ENCODE measurements around the gene GPR78.
"Not testable (repeated sequence)": the region's sequence is repeated elsewhere in the genome, so short reads cannot be mapped to it uniquely, and the experiment has no call there.

The GPR78 gene

DNA sequence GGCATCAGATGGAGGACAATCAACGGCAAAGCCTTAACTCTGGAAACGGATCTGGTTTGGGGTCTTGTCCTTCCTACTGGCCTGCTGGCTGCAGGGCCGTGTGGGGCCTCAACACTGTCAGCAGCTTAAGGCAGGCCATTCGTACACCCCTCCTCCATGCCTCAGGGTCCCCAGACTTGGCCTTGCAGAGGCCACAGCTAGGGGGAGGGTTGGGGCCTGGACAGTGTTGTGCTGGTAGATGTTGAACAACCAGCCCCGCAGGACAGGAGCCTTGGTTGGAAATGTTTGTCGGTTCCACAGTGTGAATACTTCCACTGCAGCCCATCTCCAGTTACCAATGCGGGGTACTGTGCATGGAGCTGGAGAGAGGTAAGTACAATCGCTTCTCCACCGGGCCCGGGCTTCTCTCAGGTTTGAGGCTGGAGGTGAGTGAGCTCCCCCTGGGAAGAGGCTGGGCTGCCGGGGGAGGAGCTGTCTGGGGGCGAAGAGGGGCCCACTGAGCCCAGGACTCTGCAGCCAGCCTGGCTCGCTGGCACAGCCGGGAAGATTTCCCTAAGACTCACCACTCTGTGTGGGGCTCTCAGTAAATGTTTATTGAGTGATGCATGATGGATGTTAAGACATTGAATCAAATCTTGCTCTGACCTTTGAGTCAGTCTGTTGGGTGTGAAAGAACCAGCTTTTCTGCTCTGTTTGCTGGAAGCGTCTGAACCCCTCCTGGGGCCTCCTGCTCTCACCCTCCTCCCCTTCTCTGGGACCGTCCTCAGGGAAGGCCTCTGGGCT is 19.7 kb upstream of the GPR78 start:
- no peaks in the 10 kb centered on the region for H3K4me1 ChIP-seq (ENCODE audit: control insufficient read depth, insufficient read depth, low read length, poor library complexity, severe bottlenecking)
- no peaks in the 10 kb centered on the region for H3K9me3 ChIP-seq (ENCODE audit: control insufficient read depth, low read length)
- no peaks in the 10 kb centered on the region for H3K27me3 ChIP-seq (replicated peaks; ENCODE audit: control insufficient read depth, insufficient read depth, low read length, poor library complexity, severe bottlenecking)
- H3K4me3 ChIP-seq (ENCODE audit: insufficient read depth, low read depth, low read length, poor library complexity, severe bottlenecking), result no peak overlapping the region
- no peak for DNase-seq
- no peak overlapping the region for H3K27ac ChIP-seq (ENCODE audit: insufficient read depth, low read length, poor library complexity, severe bottlenecking)
- H3K36me3 ChIP-seq (ENCODE audit: control insufficient read depth, insufficient read depth, low read length), result no peaks in the 10 kb centered on the region

DNA sequence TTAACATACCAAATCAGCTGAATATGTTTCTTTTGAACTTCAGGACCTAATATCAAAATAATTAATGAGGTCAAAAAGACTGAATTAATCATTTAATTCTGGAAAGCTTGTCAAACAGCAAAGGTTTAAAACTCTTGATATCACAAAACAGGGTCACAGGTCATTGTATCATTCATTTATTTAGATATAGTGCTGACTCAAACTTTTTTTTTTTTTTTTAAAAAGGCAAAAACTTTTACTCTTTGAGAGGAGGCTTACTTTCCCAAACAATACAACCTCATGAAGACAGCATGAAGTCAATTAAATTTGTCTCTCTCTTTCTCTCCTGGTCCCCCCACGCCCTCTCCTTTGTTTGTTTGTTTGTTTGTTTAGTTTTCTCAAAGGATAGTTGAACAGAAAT is 15.6 kb upstream of the GPR78 start:
- Histone ChIP-seq H3K4me3 (ENCODE audit: insufficient read depth, low read depth, low read length, poor library complexity, severe bottlenecking) (no peak overlapping the region), H3K9me3 (ENCODE audit: control insufficient read depth, low read length) (no peaks in the 10 kb centered on the region), H3K27ac (ENCODE audit: insufficient read depth, low read length, poor library complexity, severe bottlenecking) (no peak overlapping the region), H3K27me3 (replicated peaks; ENCODE audit: control insufficient read depth, insufficient read depth, low read length, poor library complexity, severe bottlenecking) (no peaks in the 10 kb centered on the region), H3K4me1 (ENCODE audit: control insufficient read depth, insufficient read depth, low read length, poor library complexity, severe bottlenecking) (no peaks in the 10 kb centered on the region), H3K36me3 (ENCODE audit: control insufficient read depth, insufficient read depth, low read length) (no peaks in the 10 kb centered on the region)
- DNase-seq, result no peak

DNA sequence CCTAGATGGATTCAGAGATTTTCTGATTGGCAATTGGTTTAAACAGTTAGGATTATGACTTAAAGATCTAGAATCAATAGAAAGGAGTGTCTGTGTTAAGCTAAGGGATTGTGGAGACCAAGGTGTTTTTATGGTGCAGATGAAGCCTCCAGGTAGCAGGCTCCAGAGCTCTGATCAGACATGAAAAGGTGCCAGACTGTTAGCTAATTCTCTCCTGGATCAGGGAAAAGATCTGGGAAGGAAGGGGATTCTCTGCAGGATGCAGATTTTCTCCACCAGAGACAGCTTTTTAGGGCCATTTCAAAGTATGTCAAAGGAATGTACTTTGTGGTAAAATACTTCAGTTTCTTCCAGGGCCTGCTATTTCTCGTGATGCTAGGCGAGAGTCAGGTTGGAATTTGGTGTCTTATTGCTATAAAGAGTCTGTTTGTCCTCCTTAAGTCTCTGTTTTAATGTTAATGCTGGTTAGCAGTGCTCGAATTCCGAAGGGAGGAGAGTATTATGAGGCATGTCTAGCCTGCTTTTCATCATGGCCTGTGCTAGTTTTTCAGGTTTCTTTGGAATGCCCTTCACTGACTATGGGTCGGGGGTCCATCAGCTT is 12.0 kb upstream of the GPR78 start:
- Histone ChIP-seq H3K4me1 (ENCODE audit: control insufficient read depth, insufficient read depth, low read length, poor library complexity, severe bottlenecking) (no peaks in the 10 kb centered on the region), H3K27me3 (replicated peaks; ENCODE audit: control insufficient read depth, insufficient read depth, low read length, poor library complexity, severe bottlenecking) (no peaks in the 10 kb centered on the region), H3K36me3 (ENCODE audit: control insufficient read depth, insufficient read depth, low read length) (no peaks in the 10 kb centered on the region), H3K4me3 (ENCODE audit: insufficient read depth, low read depth, low read length, poor library complexity, severe bottlenecking) (no peak overlapping the region), H3K9me3 (ENCODE audit: control insufficient read depth, low read length) (no peaks in the 10 kb centered on the region), H3K27ac (ENCODE audit: insufficient read depth, low read length, poor library complexity, severe bottlenecking) (no peak overlapping the region)
- no peak for DNase-seq

DNA sequence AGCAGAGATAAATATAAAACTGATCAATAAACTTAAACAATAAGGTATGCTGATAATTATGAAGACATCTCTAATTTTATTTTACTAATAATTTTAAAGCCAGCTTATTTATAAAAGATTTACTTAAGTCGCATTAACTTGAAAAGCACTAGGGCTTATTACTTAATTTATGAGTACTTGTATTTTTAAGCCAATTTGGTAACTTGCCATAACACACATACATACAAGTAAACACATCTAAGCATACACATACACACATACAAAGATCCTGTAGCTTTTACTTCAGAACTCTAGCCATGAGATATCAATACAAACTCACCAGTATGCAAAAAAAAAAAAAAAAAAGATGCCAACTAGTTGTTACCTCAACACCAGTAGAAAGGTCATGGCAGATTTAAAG is 10.0 kb upstream of the GPR78 start:
- H3K36me3 ChIP-seq (ENCODE audit: control insufficient read depth, insufficient read depth, low read length), result no peaks in the 10 kb centered on the region
- H3K4me3 ChIP-seq (ENCODE audit: insufficient read depth, low read depth, low read length, poor library complexity, severe bottlenecking), result no peak overlapping the region
- H3K4me1 ChIP-seq (ENCODE audit: control insufficient read depth, insufficient read depth, low read length, poor library complexity, severe bottlenecking), result no peaks in the 10 kb centered on the region
- no peaks in the 10 kb centered on the region for H3K27me3 ChIP-seq (replicated peaks; ENCODE audit: control insufficient read depth, insufficient read depth, low read length, poor library complexity, severe bottlenecking)
- no peak for DNase-seq
- H3K9me3 ChIP-seq (ENCODE audit: control insufficient read depth, low read length), result no peaks in the 10 kb centered on the region
- H3K27ac ChIP-seq (ENCODE audit: insufficient read depth, low read length, poor library complexity, severe bottlenecking), result no peak overlapping the region

DNA sequence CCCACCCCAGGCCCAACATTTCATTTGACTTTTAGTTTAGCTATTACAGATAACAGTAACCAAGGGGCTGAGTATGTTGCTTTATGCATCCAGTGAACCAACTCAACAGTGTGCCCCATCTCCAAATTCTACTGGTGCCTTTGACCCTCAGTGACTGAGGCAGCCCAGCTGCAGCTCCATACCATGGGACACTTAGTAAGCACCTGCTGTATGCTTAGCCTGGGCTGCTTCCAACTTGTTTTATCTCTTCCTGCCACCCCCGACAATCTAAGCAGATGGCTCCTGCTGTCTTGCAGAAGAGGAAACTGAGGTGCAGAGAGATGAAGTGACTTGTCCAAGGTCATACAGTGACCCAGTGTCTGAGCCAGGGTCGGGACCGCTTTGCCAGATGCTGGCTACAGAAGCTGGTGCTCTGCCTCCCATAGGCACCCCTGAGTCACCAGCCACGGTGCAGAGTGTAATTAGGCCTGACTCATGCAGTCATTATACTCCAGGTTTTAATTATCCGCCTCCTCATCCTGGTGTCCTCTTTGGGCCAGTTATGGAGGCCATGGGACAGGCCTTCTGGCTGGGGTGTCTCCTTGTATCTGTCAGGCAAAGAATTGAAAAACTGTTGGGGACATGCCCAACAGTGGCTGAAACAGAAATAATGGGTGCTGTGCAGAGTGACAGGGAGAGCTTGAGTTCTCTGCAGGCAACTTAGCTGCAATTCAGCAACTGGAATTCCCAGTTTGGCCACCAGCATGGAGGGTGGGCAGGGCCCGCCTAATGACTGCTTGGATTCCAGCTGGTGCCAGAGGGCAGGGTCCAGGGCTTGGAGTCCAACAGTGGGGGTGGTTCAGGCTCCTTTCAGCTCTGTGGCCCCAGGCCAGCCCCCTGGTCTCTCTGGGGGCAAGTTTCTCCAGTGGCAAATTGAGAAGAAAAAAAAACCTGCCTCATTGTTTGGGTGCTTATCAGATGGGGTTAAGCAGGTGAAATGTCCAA is 8.2 kb upstream of the GPR78 start:
- no peak for DNase-seq

DNA sequence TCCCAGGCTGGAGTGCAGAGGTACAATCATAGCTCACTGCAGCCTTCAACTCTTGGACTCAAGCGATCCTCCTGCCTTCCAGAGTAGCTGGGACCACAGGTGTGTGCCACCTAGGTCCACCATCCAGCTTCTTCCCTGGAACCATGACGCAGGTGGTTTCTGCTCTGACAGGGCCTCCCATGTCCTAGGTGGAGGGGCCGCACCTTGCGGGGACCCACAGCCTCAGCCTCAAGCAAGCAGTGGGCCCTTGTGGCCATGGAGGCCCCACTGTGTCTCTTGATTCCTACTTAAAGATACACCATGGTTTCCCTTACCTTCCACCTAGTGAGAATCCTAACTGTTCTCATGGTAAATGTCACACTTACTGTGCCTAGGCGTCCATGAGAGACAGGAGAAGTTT is 6.9 kb upstream of the GPR78 start:
- Histone ChIP-seq H3K36me3 (ENCODE audit: control insufficient read depth, insufficient read depth, low read length) (no peaks in the 10 kb centered on the region), H3K9me3 (ENCODE audit: control insufficient read depth, low read length) (no peaks in the 10 kb centered on the region)
- no peak for DNase-seq

More for the DNA sequence above, 8.2 kb upstream of the GPR78 start:
- no peaks in the 10 kb centered on the region for H3K36me3 ChIP-seq (ENCODE audit: control insufficient read depth, insufficient read depth, low read length)
- no peak overlapping the region for H3K27ac ChIP-seq (ENCODE audit: insufficient read depth, low read length, poor library complexity, severe bottlenecking)
- H3K27me3 ChIP-seq (replicated peaks; ENCODE audit: control insufficient read depth, insufficient read depth, low read length, poor library complexity, severe bottlenecking), result no peaks in the 10 kb centered on the region
- H3K9me3 ChIP-seq (ENCODE audit: control insufficient read depth, low read length), result no peaks in the 10 kb centered on the region
- H3K4me3 ChIP-seq (ENCODE audit: insufficient read depth, low read depth, low read length, poor library complexity, severe bottlenecking), result no peak overlapping the region
- no peaks in the 10 kb centered on the region for H3K4me1 ChIP-seq (ENCODE audit: control insufficient read depth, insufficient read depth, low read length, poor library complexity, severe bottlenecking)

DNA sequence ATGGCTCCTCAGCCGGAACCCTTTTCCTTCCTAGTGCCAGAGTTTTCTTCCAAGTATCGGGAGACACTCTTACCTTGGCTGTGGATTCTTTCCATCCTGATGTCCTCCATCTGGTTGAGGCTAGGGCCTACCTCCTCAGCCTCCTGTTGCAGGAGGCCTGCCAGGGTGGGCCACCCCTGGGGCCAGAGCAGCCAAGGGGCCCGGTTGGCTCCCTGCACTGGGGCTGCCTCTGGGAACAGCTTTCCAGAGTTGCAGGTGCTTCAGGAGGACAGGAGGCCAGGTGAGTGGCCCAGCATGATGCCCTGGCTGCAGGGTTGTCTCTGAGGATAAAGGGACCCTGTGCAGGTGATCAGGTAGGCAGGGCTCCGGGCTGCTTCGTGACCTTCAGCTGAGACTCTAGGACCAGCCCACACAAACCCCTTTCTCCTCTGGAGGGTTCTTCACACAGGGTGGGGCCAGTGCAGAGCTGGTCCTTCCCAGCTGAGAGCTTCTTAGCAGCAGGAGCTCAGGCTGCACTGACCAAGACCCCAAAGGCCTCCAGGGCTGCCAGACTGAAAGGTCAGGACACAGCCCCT is 5.3 kb upstream of the GPR78 start:
- H3K9me3 ChIP-seq (ENCODE audit: control insufficient read depth, low read length), result no peaks in the 10 kb centered on the region
- H3K27ac ChIP-seq (ENCODE audit: insufficient read depth, low read length, poor library complexity, severe bottlenecking), result no peak overlapping the region
- H3K4me3 ChIP-seq (ENCODE audit: insufficient read depth, low read depth, low read length, poor library complexity, severe bottlenecking), result no peak overlapping the region
- peaks cover 4% of the 10 kb centered on the region for H3K27me3 ChIP-seq (replicated peaks; ENCODE audit: control insufficient read depth, insufficient read depth, low read length, poor library complexity, severe bottlenecking)
- no peaks in the 10 kb centered on the region for H3K4me1 ChIP-seq (ENCODE audit: control insufficient read depth, insufficient read depth, low read length, poor library complexity, severe bottlenecking)
- H3K36me3 ChIP-seq (ENCODE audit: control insufficient read depth, insufficient read depth, low read length), result no peaks in the 10 kb centered on the region
- DNase-seq, result no peak

More for the DNA sequence above, 6.9 kb upstream of the GPR78 start:
- Histone ChIP-seq H3K27ac (ENCODE audit: insufficient read depth, low read length, poor library complexity, severe bottlenecking) (no peak overlapping the region), H3K27me3 (replicated peaks; ENCODE audit: control insufficient read depth, insufficient read depth, low read length, poor library complexity, severe bottlenecking) (no peaks in the 10 kb centered on the region), H3K4me1 (ENCODE audit: control insufficient read depth, insufficient read depth, low read length, poor library complexity, severe bottlenecking) (no peaks in the 10 kb centered on the region), H3K4me3 (ENCODE audit: insufficient read depth, low read depth, low read length, poor library complexity, severe bottlenecking) (no peak overlapping the region)

DNA sequence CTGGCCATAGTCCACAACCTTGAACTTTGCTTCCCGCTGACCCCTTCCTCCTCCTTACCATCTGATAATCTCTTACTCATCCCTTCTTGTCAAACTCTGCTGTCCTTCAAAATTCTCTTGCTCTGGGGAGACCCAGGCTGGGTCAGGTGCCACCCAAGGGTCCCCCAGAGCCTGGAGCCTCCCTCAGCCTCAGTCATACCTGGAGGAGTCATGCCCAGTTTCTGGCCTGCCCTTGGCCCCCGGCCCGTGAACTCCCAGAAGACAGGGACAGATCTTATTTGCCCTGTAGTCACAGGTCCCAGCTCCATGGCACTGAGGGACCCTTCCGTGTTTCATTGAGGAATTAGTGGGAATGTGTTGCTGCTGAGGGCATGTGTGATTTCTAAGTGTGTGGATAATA is 4.7 kb upstream of the GPR78 start:
- no peak for DNase-seq
- Histone ChIP-seq H3K9me3 (ENCODE audit: control insufficient read depth, low read length) (no peaks in the 10 kb centered on the region), H3K36me3 (ENCODE audit: control insufficient read depth, insufficient read depth, low read length) (no peaks in the 10 kb centered on the region), H3K27ac (ENCODE audit: insufficient read depth, low read length, poor library complexity, severe bottlenecking) (no peak overlapping the region), H3K4me3 (ENCODE audit: insufficient read depth, low read depth, low read length, poor library complexity, severe bottlenecking) (no peak overlapping the region), H3K4me1 (ENCODE audit: control insufficient read depth, insufficient read depth, low read length, poor library complexity, severe bottlenecking) (no peaks in the 10 kb centered on the region), H3K27me3 (replicated peaks; ENCODE audit: control insufficient read depth, insufficient read depth, low read length, poor library complexity, severe bottlenecking) (peaks cover 4% of the 10 kb centered on the region)

DNA sequence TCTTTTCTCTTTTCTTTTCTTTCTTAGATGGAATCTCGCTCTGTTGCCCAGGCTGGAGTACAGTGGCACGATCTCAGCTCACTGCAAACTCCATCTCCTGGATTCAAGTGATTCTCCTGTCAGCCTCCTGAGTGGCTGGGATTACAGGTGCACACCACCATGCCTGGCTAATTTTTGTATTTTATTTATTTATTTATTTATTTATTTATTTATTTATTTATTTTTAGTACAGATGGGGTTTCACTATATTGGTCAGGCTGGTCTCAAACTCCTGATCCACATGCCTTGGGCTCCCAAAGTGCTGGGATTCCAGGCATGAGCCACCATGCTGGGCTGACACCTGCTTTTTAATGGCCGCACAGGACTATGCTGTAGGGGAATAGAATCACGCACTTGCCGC is 3.6 kb upstream of the GPR78 start:
- not testable (repeated sequence) for DNase-seq; H3K4me3 ChIP-seq (ENCODE audit: insufficient read depth, low read depth, low read length, poor library complexity, severe bottlenecking)

More for the DNA sequence above, 3.6 kb upstream of the GPR78 start:
- not testable (repeated sequence) for H3K9me3 ChIP-seq (ENCODE audit: control insufficient read depth, low read length); H3K36me3 ChIP-seq (ENCODE audit: control insufficient read depth, insufficient read depth, low read length); H3K27me3 ChIP-seq (replicated peaks; ENCODE audit: control insufficient read depth, insufficient read depth, low read length, poor library complexity, severe bottlenecking); H3K4me1 ChIP-seq (ENCODE audit: control insufficient read depth, insufficient read depth, low read length, poor library complexity, severe bottlenecking); H3K27ac ChIP-seq (ENCODE audit: insufficient read depth, low read length, poor library complexity, severe bottlenecking)
